HEK293T (cell line): ENCODE data around the gene SEMA3A.

Source experiments
- BHLHE40 ChIP-seq: fragments of 450-650 bp; IDR thresholded peaks from 2 replicates; pipeline ENCODE4 v1.6.1; 2016; ENCODE audit warnings: mild to moderate bottlenecking, moderate library complexity, borderline replicate concordance
- CTBP1 ChIP-seq: fragments of 450-650 bp; IDR thresholded peaks from 2 replicates; pipeline ENCODE4 v1.6.1; 2016; ENCODE audit warnings: borderline replicate concordance
- FOXA1 ChIP-seq: fragments of 450-650 bp; IDR thresholded peaks from 2 replicates; pipeline ENCODE4 v1.6.1; 2016; ENCODE audit warnings: mild to moderate bottlenecking
- FOXK2 ChIP-seq: fragments of 450-650 bp; IDR thresholded peaks from 2 replicates; pipeline ENCODE4 v1.6.1; 2016; ENCODE audit warnings: mild to moderate bottlenecking
- LEF1 ChIP-seq: fragments of 450-650 bp; IDR thresholded peaks from 2 replicates; pipeline ENCODE4 v1.6.1; 2017; ENCODE audit warnings: mild to moderate bottlenecking, borderline replicate concordance
- TARDBP ChIP-seq: fragments of 450-650 bp; IDR thresholded peaks from 2 replicates; pipeline ENCODE4 v1.6.1; 2016

DNA sequence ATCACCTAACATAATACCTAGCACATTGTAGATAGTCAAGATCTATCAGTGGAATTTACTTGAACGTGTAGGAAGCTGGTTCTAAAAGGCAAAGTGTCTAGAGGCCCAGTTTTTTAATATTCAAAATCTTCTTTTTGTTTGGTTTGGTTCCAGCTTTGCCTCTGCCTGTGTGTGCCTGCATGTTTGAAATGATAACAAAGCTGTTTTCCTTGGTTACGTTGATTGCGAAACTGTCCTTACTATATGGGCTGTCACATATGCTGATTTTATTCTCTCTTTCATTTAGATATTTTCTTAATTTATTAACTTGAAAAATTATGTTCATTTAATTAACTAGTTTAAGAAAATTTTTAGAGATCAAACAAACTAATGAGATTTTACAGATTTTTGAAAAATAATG is 237.3 kb downstream of the SEMA3A start:
- no peak for TF ChIP-seq FOXK2
- no peak for TF ChIP-seq CTBP1
- no peak for TF ChIP-seq FOXA1
- TF ChIP-seq BHLHE40 = no peak
- no peak for TF ChIP-seq TARDBP
- no peak for TF ChIP-seq LEF1
